Measurements from ENCODE around the gene MRPL48.

GRCh38 chr11:73758451-73758850 is 29.2 kb upstream of the MRPL48 start:
- TF ChIP-seq POLR2A (IDR thresholded peaks at IDR 0.05) (no peak), CTCF (IDR thresholded peaks at IDR 0.05) (no peak), EP300 (IDR thresholded peaks at IDR 0.05) (no peak), POLR2AphosphoS5 (IDR thresholded peaks at IDR 0.05) (no peak)
